Left renal pelvis (tissue), 4 donors: ENCODE measurements around the gene CREBL2. TPM values are rescaled to one million over a fixed set of nuclear protein-coding genes. Genes with fewer than 3 reads are reported as not detected.

ENCODE experiments used
- DNase-seq, 4 donors: peaks; one replicate each; pipeline ENCODE4 v3.0.0-alpha.2; 2013; ENCODE audit warnings: low read depth in 4 of 4, low spot score in 3 of 4
- polyA plus RNA-seq, 4 donors: library from polyadenylated mRNA; unstranded; fragments of 120-200 nt; gene quantifications; one replicate each; pipeline ENCODE4 v1.2.1, GENCODE V29; 2013; ENCODE audit not compliant: insufficient read length in 4 of 4

Gene CREBL2
- polyA plus RNA-seq, 4 donors, result 26.5 to 39.2 (median 35.4) TPM

GRCh38 chr12:12669020-12669419 lies 57.3 kb downstream of the CREBL2 start:
- no peak for DNase-seq

DNA sequence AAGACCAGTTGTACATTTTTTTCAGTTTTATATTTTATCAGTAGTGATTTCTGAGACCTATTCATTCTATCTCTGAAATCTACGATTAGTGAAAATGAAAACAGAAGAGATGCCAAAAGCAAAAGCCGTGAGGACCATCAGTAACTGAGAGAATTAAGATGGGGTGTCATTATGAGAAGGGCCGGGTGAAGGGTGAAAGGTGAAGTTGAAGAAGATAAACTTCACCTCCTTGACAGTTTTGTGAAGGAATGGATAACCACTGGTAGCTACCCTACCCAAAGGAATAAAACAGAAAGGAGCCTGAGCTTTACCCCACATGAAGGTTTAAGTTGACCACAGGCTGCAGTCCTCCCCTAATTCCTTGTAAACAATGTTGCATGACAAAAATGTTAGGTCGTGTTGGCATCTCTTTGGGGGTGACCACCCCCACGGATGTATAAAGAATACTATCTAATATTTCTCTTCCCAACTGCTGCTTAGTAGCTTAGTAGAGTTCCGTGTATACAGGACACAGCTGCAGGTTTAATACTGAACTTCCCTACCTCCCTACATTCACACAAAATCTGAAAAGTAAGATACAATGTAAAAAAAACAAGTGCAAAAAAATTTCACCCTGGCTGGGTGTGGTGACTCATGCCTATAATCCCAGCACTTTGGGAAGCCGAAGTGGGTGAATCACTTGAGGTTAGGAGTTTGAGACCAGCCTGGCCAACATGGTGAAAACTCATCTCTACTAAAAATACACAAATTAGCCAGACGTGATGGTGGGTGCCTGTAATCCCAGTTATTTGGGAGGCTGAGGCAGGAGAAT lies 60.4 kb downstream of the CREBL2 start:
- DNase-seq, result no peak

- DNase-seq, result no peak
Measured at GRCh38 chr12:12673296-12673695, 61.6 kb downstream of the CREBL2 start.

DNA sequence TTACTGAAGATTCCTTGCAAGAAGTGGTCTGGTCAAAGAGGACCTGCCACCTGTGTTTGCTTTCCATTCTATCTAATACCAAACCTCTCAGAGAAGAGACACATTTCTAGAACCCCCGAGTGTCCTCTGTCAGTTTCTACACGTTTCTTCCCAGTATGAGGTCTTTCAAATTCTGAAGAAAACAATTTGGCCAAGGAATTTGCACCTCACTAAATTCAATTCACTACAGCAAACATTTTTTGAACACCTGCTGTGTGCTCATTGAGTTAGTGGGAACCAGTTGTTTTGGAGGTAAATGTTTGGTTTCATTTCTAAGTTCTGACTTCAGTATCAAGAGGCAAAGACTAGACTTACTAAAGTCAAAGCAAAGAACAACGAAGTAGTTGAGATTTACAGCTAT lies 64.9 kb downstream of the CREBL2 start:
- DNase-seq, result no peak

- no peak for DNase-seq
Measured at GRCh38 chr12:12681061-12681765, 69.5 kb downstream of the CREBL2 start.

DNA sequence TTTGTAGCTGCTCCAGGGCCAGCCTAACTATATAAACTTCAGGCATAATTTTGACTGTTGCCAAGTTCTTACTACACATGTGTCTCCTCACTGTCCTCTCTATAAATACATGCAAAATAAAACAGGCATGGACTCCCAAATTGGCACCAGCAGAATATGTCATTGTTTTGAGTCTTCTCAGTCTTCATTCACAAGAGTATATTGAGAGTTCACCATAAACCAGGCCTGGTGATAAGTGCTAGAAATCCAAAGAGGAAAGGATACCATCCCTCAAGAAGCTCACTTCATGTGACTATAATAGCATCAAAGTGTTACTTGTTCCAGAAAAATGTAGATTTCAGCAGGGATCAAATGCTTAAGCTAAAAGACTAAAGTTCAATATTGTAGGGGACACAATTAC lies 70.6 kb downstream of the CREBL2 start:
- DNase-seq, result no peak

DNA sequence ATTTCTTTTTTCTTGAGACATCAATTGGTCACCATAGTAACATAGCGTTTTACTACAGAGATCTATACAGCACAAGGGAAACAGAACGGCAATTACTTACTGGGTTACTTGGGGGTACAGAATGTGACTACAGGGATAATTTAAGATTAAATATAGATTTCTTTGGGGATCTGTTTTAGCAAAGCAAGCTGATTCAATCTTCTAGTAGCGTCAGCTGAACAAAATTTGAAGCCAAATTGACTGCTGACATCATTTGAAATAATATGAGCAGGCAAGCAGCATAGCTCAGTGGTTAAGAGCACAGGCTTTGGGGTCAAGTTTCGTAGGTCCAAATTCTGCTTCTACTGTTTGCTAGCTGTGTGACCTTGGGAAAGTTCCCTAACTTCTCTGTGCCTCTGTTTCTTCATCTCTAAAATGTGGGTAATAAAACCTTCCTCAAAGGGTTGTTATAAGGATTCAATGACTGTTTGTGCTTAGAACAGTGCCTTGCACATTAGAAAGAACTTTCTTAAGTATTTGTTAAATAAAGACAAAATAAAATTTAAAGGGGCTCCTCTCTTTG lies 71.5 kb downstream of the CREBL2 start:
- no peak for DNase-seq

DNA sequence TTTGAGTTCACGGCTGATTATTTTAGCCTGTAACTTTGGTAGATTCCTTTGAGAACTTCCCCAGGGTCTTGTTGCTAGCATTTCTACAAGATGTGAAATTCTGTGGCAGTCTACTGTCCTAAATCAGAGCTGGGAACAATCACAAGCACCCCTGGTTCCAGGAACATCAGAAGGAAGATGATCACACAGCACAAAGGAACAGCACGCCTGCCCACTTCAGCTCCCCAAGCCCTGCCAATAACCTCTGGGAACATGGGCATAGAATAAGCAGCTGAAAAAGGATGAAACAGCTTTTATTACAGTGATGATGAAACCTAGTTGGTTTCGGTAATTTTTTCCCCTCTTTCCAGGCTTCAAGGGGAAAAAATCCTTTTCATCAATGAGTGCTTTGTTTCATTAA lies 72.0 kb downstream of the CREBL2 start:
- DNase-seq, result no peak

GRCh38 chr12:12684375-12685106 lies 72.9 kb downstream of the CREBL2 start:
- peak in 1 of 4 donors; percentile 52 for DNase-seq

- no peak for DNase-seq
Measured at GRCh38 chr12:12685305-12685704, 73.6 kb downstream of the CREBL2 start.

DNA sequence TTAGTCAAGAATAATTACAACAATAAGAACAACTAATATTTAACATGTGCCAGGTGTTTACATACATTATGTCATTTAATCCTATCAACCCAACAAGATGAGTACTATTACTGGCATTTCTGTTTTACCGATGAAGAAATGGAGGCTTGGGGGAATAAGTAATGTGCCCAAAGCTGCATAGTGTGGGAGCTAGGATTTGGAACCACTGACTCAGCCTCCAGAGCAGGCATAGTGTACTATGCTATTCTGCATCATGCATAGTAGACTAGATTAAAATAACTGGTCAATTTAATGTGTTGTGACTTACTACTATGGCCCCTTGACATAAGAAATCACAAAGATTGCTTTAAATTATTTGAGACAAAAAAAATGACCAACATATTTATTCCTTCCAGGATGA lies 74.8 kb downstream of the CREBL2 start:
- DNase-seq, result no peak

GRCh38 chr12:12686925-12687324 lies 75.2 kb downstream of the CREBL2 start:
- DNase-seq, result no peak

DNA sequence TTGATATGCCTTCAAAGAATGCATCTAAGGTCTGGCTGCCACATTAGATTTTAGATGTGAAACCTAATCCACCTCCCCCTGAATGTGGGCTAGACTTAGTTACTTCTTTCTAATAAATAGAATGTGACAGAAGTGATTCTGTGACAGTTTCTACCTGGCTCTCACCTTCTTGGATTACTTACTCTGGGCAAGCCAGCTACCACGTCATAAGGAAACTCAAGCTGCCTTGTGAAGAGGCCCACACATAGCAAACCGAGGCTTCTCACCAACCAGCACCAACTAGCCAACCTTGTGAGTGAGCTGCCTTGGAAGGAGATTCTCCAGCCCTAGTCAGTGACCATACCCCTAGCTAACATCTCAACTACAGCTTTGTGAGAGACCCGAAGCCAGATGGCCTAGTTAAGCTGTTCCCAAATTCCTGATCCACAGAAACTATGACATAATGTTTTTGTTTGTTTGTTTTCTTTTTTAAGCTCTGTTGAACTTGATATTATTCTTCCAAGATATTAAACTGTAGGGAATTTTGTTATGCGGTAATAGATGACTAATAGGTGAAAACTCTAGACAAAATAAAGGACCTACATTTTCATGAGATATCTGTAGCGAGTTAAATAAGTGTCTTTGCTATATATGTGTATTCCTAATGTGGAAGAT lies 78.1 kb downstream of the CREBL2 start:
- DNase-seq, result no peak

DNA sequence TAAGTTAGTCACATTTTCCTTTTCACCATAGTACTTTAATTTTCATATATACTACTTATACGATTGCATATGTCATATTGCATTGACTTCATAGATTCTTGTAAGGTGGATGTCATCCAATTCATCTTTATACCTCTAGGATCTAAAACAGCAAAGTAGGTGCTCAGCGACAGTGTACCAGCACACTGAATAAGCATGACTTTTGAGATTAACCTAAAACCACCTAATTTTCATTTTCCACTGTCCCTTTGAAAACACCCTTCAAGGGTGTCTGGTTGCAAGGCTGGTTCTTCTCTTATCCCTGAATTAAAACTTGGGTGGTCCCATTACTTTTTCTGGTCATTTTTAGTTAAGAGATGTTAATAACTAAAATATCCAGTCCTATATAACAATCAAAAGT lies 79.9 kb downstream of the CREBL2 start:
- DNase-seq, result no peak

- DNase-seq, result no peak
Measured at GRCh38 chr12:12693111-12693671, 81.5 kb downstream of the CREBL2 start.

Other genes starting within 250 kb of the CREBL2 start
- 10 to 100 TPM; 25.4 to 33.9 (median 29.5) TPM for gene DUSP16, start 49.0 kb upstream of the CREBL2 start, polyA plus RNA-seq
- gene GPR19, start 84.3 kb downstream of the CREBL2 start, polyA plus RNA-seq, result 1 to 10 TPM in 3 of 4 donors, under 1 TPM in 1; 0.79 to 1.6 (median 1.3) TPM
- gene CDKN1B, start 105.5 kb downstream of the CREBL2 start, polyA plus RNA-seq, result 10 to 100 TPM; 59.1 to 80.7 (median 68.4) TPM
- 10 to 100 TPM in 3 of 4 donors, 1 to 10 TPM in 1; 8.4 to 14.9 (median 12.4) TPM for gene APOLD1, start 173.8 kb downstream of the CREBL2 start, polyA plus RNA-seq
- gene DDX47, start 201.5 kb downstream of the CREBL2 start, polyA plus RNA-seq, result 10 to 100 TPM; 68.5 to 82.5 (median 77.5) TPM